AG04449 (cell line): ENCODE measurements around the gene CFAP61.

Source experiments
- CTCF ChIA-PET: fragments of 350-600 bp; formaldehyde crosslinking; extraction: SDS; loops from one replicate; lab custom pipeline; 2021; ENCODE audit warnings: antibody characterized with exemption; lab: Yijun Ruan, JAX
- POLR2A ChIA-PET: fragments of 400-600, 350-600 bp; formaldehyde crosslinking; extraction: SDS; loops from one replicate; lab custom pipeline; 2020; ENCODE audit warnings: antibody characterized with exemption, inconsistent platforms; lab: Yijun Ruan, JAX
- DNase-seq: peaks from one replicate; pipeline ENCODE4 v3.0.0-alpha.2; 2010; ENCODE audit warnings: low read depth, low spot score
- H3K4me3 ChIP-seq: 2 replicates; pipeline ENCODE4 v1.5.1; 2011; ENCODE audit warnings: low read depth, mild to moderate bottlenecking, control low read depth, low read length
- TF ChIP-seq, protein P1 (sequence below): IDR thresholded peaks from one replicate; pipeline ENCODE4 v1.5.1; 2011; ENCODE audit warnings: mild to moderate bottlenecking, moderate library complexity, low read length, control low read depth, inconsistent platforms; ENCODE audit not compliant: insufficient read depth; ENCODE audit errors: missing control alignments

The CFAP61 gene

DNA sequence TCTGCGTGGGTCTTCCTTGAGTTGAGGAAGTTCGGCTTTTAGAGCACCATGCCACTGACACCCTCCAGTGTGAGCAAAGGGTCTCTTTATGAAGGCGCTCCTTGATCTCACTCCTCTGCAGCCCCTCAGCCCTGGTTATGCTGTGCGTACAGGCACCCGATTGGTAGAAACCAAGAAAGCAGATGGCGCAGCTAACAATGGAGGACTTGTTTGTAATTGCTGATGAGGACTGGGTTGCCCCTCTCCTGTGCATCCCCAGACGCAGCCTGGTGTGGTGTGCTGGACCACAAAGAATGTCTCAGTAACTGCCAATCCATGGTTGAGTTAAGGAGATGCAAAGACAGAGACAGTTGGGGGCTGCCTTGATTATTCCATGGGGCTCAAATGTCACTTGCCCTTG, 345.8 kb downstream of the CFAP61 start:
- TF ChIP-seq, protein P1, sequence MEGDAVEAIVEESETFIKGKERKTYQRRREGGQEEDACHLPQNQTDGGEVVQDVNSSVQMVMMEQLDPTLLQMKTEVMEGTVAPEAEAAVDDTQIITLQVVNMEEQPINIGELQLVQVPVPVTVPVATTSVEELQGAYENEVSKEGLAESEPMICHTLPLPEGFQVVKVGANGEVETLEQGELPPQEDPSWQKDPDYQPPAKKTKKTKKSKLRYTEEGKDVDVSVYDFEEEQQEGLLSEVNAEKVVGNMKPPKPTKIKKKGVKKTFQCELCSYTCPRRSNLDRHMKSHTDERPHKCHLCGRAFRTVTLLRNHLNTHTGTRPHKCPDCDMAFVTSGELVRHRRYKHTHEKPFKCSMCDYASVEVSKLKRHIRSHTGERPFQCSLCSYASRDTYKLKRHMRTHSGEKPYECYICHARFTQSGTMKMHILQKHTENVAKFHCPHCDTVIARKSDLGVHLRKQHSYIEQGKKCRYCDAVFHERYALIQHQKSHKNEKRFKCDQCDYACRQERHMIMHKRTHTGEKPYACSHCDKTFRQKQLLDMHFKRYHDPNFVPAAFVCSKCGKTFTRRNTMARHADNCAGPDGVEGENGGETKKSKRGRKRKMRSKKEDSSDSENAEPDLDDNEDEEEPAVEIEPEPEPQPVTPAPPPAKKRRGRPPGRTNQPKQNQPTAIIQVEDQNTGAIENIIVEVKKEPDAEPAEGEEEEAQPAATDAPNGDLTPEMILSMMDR, result no peak
- ChIA-PET CTCF (no interaction called here), POLR2A (no interaction called here)
- no peak overlapping the region for H3K4me3 ChIP-seq
- DNase-seq, result no peak

DNA sequence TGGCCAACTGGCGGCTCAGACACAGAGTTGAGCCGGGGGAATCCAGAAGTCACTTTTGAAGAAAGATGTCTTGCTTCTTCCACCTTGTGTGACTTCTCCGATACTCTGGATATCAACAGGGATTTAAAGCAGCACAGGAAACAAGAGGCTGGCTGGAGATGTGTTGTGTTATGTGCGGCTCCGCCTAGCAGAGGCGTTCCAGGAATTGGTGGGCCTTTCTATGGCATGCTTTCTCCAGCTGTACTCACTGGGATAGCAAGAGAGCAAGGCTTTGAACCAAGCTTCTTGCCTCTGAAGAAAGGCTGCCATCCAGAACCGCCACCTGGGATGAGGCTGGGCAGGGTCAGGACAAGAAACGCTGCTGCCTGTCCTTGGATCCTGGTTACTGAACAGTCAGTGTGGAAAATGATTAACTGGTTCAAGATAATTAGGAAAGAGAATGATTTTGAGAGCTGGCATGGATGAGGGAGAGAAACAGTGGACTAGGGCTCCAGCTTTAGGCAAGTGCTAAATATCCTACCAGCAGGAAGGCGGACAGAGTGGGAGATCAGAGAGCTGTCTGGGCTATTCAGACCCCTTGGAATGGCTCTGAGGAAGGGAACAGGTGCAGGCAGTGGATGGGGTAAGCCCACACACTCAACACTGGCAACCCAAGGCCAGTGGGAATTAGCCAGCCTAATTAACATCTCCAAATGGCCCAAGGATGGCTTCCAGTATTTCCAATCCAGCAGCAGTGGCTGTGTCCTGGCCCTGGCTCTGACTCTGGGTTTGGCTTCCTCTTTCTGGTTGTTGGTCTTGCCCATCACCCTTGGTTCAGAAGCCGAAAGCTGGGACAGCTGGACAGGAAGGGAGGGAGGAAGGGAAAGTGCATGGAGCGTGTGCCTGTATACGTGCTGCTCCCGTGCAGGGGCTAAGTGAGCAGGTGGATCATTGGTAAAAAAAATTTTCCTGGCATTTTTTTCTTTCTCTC, 347.5 kb downstream of the CFAP61 start:
- ChIA-PET CTCF (no interaction called here), POLR2A (no interaction called here)
- TF ChIP-seq, protein P1, result no peak
- no peak overlapping the region for H3K4me3 ChIP-seq
- no peak for DNase-seq

DNA sequence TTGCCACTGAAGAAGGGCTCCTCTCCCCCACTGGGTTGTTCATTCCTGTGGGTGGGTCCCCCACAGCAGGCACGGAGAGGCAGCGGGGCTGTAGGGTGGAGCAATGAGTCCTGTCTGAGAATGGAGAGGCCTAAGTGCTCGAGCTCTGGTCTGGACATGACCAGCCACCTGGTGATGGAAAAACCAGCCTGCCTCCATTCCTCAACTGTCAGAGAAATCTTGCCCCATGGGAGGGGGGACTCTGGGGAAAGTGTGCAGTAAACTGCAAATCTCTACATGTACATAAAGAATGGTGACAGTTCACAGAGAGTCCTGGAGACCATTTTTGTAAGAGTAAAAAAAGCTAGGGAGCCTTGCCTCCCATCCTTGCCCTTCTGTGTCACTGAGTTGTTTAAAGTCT, 349.7 kb downstream of the CFAP61 start:
- TF ChIP-seq, protein P1, result no peak
- no peak overlapping the region for H3K4me3 ChIP-seq
- DNase-seq, result no peak
- POLR2A ChIA-PET, result no interaction called here
- CTCF ChIA-PET, result interaction anchor here (0.9 kb wide), 1 partner anchor 44 kb away, joined by 3 read pairs; no protein-coding TSS in a partner anchor

DNA sequence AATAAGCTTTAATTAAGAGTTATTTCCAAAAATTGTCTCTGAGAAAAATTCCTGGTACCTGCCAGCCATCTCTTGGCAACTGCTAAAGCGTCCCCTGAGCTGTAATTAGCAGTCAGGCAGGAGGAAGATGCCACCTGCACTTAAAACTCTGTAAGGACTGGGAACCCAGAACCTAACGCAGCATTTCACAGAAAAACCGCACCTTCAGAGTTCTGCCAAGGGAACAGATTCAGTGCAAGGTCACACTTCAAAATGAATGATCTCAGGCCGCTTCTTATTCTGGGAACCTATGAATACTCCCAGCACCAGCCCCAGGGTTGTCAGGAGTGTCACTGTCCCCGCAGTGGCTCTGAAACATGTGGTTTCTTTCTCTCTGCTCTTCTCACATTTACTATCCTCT, 352.3 kb downstream of the CFAP61 start:
- DNase-seq, result no peak
- no peak overlapping the region for H3K4me3 ChIP-seq
- CTCF ChIA-PET, result no interaction called here
- POLR2A ChIA-PET, result no interaction called here
- TF ChIP-seq, protein P1, result no peak

DNA sequence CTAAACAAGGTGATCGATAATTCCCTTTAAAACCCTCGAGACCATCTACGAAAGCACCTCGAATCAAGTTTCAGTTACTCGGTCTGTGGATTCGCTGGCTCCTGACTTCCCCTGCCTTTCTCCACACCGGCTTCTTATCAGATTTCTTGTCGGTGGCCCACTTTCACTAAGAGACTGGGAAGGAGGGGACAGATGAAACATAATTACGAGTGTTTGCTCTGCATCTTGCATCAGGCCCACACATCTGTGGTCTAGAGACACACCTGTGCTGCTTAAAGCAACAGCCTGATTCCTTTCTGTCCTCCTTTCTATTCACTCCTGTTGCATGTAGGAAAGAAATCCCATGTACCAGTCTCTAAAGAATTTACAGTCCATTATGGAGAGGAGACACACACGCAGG, 353.3 kb downstream of the CFAP61 start:
- no peak for DNase-seq
- POLR2A ChIA-PET, result no interaction called here
- CTCF ChIA-PET, result no interaction called here
- TF ChIP-seq, protein P1, result no peak
- H3K4me3 ChIP-seq, result no peak overlapping the region

DNA sequence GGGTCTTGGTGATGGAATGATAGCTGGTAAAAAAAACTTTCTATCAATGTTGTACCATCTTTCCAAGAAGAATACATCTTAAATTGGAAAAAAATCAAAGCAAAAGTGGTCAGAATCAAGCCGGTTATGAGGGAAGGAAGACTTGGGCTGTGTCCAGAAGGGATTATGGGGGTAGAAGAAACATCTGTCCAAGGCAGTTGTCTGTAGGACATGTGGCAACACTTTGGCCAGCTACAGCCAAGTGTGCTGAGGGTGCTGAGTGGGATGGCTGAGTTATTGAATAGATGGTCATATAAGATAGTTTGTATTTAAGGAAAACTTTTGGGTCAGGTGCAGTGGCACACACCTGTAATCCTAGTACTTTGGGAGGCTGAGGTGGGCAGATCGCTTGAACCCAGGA, 354.0 kb downstream of the CFAP61 start:
- CTCF ChIA-PET, result no interaction called here

More for the DNA sequence above, 354.0 kb downstream of the CFAP61 start:
- TF ChIP-seq, protein P1, result no peak
- no peak for DNase-seq
- no peak overlapping the region for H3K4me3 ChIP-seq
- POLR2A ChIA-PET, result no interaction called here
